CD14-positive monocyte (primary cell): ENCODE data around the gene TBC1D4. TPM values are rescaled to one million over a fixed set of nuclear protein-coding genes. Genes with fewer than 3 reads are reported as not detected.

ENCODE experiments used
- DNase-seq, 3 donors: peaks; one replicate each; pipeline ENCODE4 v3.0.0-alpha.2; 2011 to 2022
- H2AFZ ChIP-seq: 2 replicates; pipeline ENCODE4 v1.6.0; 2012; ENCODE audit warnings: mild to moderate bottlenecking, low read depth, low read length, inconsistent platforms; ENCODE audit not compliant: insufficient read depth, poor library complexity, severe bottlenecking
- H3K27ac ChIP-seq, 2 donors: 1 replicate in 1 of 2; 2 replicates in 1 of 2; pipeline ENCODE4 v1.5.1; 2012 to 2013; ENCODE audit warnings: low read length in 2 of 2, control low read depth in 1 of 2, inconsistent platforms in 1 of 2, low read depth in 1 of 2, mild to moderate bottlenecking in 1 of 2
- H3K27me3 ChIP-seq, 2 donors: one replicate each; pipeline versions ENCODE4 v1.6.0 to v1.6.1; 2011 to 2013; ENCODE audit warnings: low read length in 2 of 2; ENCODE audit not compliant: control insufficient read depth in 2 of 2, insufficient read depth in 2 of 2
- H3K36me3 ChIP-seq, 2 donors: replicated peaks in 1 of 2; 1 replicate in 1 of 2; 2 replicates in 1 of 2; pipeline versions ENCODE4 v1.5.1 to v1.6.1; 2012 to 2013; ENCODE audit warnings: low read length in 2 of 2, control low read depth in 1 of 2, inconsistent platforms in 1 of 2, mild to moderate bottlenecking in 1 of 2; ENCODE audit not compliant: insufficient read depth in 2 of 2, control insufficient read depth in 1 of 2
- H3K4me1 ChIP-seq, 2 donors: 1 replicate in 1 of 2; 2 replicates in 1 of 2; pipeline versions ENCODE4 v1.5.1 to v1.6.1; 2012 to 2013; ENCODE audit warnings: low read length in 2 of 2, control low read depth in 1 of 2, inconsistent platforms in 1 of 2, mild to moderate bottlenecking in 1 of 2, moderate library complexity in 1 of 2; ENCODE audit not compliant: insufficient read depth in 2 of 2, control insufficient read depth in 1 of 2
- H3K4me2 ChIP-seq: replicated peaks from 2 replicates; pipeline ENCODE3; 2012; ENCODE audit warnings: low read length, moderate library complexity, mild to moderate bottlenecking; ENCODE audit not compliant: poor library complexity, severe bottlenecking; ENCODE audit errors: extremely low read depth
- H3K4me3 ChIP-seq, 3 experiments: fragments of 200-600 bp in 1 of 3; sonication (generic) in 1 of 3; replicated peaks in 1 of 3; 1 replicate in 2 of 3; 2 replicates in 1 of 3; pipeline ENCODE4 v1.5.1; 2011 to 2013; ENCODE audit warnings: low read length in 3 of 3, mild to moderate bottlenecking in 3 of 3, control low read depth in 2 of 3, low read depth in 2 of 3, inconsistent platforms in 1 of 3, moderate library complexity in 1 of 3
- H3K79me2 ChIP-seq: 2 replicates; pipeline ENCODE4 v1.6.0; 2012; ENCODE audit warnings: mild to moderate bottlenecking, control low read depth, inconsistent platforms, low read length, moderate library complexity; ENCODE audit not compliant: insufficient read depth
- H3K9ac ChIP-seq: 2 replicates; pipeline ENCODE4 v1.6.0; 2017; ENCODE audit warnings: low read length, mild to moderate bottlenecking; ENCODE audit not compliant: insufficient read depth, poor library complexity, severe bottlenecking
- H3K9me3 ChIP-seq, 2 donors: replicated peaks in 1 of 2; 1 replicate in 1 of 2; 2 replicates in 1 of 2; pipeline versions ENCODE4 v1.5.1 to v1.6.1; 2012 to 2013; ENCODE audit warnings: low read length in 2 of 2, control low read depth in 1 of 2; ENCODE audit not compliant: control insufficient read depth in 1 of 2, insufficient read depth in 1 of 2
- H4K20me1 ChIP-seq: 2 replicates; pipeline ENCODE4 v1.6.0; 2012; ENCODE audit warnings: mild to moderate bottlenecking, low read length, control low read depth, moderate library complexity; ENCODE audit not compliant: insufficient read depth
- H3K27ac Mint-ChIP-seq, 7 donors: one replicate each; pipeline ENCODE4 v1.8.0; 2020; ENCODE audit warnings: mild to moderate bottlenecking in 7 of 7, mixed read lengths in 7 of 7, moderate library complexity in 6 of 7, inconsistent platforms in 2 of 7
- H3K27me3 Mint-ChIP-seq, 3 donors: one replicate each; pipeline ENCODE4 v1.8.0; 2021 to 2022; ENCODE audit warnings: low read depth in 3 of 3, mild to moderate bottlenecking in 3 of 3, mixed read lengths in 3 of 3, moderate library complexity in 3 of 3, inconsistent platforms in 1 of 3
- H3K36me3 Mint-ChIP-seq, 2 donors: one replicate each; pipeline ENCODE4 v1.8.0; 2020; ENCODE audit warnings: mixed read lengths in 2 of 2, inconsistent platforms in 1 of 2, mild to moderate bottlenecking in 1 of 2
- H3K4me1 Mint-ChIP-seq: one replicate; pipeline ENCODE4 v1.8.0; 2020; ENCODE audit warnings: mild to moderate bottlenecking, mixed read lengths
- H3K4me3 Mint-ChIP-seq, 2 donors: one replicate each; pipeline ENCODE4 v1.8.0; 2020; ENCODE audit warnings: mild to moderate bottlenecking in 2 of 2, mixed read lengths in 2 of 2, moderate library complexity in 1 of 2
- H3K9me3 Mint-ChIP-seq, 7 donors: one replicate each; pipeline ENCODE4 v1.8.0; 2020 to 2022; ENCODE audit warnings: mixed read lengths in 7 of 7, mild to moderate bottlenecking in 6 of 7, moderate library complexity in 6 of 7, inconsistent platforms in 2 of 7
- WGBS: methylation state at CpG from one replicate; pipeline ENCODE4 v1.1.5; 2013; ENCODE audit warnings: missing lambda C conversion rate; ENCODE audit not compliant: insufficient coverage; 5-methylcytosine and 5-hydroxymethylcytosine counted together
- intact Hi-C, 2 donors: fragments of 100-400 bp; cut with micrococcal nuclease; formaldehyde crosslinking; loops; one replicate each; pipeline versions ENCODE4 v1.15.0 to v1.15.1; 2023
- polyA plus RNA-seq, 3 donors: library from polyadenylated mRNA; depleted of rRNA in 1 of 3; unstranded in 2 of 3; stranded (reverse) in 1 of 3; fragments of 300-500 nt in 2 of 3; fragments of >200 nt in 1 of 3; fragmentation: Illumina TruSeq in 2 of 3; gene quantifications; 1 replicate in 2 of 3; 2 replicates in 1 of 3; pipeline ENCODE4 v1.2.3, GENCODE V29; 2012 to 2021
- TF ChIP-seq, protein P1 (sequence below): fragments of 200-600 bp; IDR thresholded peaks from one replicate; pipeline ENCODE4 v1.8.0; 2022; ENCODE audit warnings: antibody characterized with exemption, mild to moderate bottlenecking

TBC1D4 gene
- polyA plus RNA-seq, 3 donors: 2.0 to 6.7 (median 2.5) TPM

DNA sequence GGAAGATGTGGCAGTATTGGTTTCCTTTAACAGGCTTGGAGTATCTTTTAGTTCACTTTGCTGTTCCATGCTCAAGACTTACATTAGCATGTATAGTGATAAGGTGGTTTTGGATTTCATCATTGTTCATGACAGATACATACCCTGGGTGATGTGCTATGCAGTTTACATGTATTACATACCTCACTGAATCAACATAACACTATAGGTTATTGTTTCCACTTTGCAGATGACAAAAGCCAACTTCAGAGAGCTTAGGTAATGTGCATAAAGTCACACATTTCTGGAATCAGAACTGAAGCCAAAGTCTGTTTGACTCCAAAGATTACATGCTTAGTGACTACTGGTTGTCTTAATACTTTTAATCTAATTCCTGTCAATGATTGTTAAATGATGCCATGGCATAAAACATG is 48.6 kb upstream of the TBC1D4 start:
- no peaks in the 10 kb centered on the region for H3K4me1 ChIP-seq
- H3K9ac ChIP-seq: no peak overlapping the region
- no peaks in the 10 kb centered on the region for H3K27me3 ChIP-seq
- H3K9me3 Mint-ChIP-seq: peaks cover 0 to 1% (median 0%) of the 10 kb centered on the region in 7 donors
- TF ChIP-seq, protein P1, sequence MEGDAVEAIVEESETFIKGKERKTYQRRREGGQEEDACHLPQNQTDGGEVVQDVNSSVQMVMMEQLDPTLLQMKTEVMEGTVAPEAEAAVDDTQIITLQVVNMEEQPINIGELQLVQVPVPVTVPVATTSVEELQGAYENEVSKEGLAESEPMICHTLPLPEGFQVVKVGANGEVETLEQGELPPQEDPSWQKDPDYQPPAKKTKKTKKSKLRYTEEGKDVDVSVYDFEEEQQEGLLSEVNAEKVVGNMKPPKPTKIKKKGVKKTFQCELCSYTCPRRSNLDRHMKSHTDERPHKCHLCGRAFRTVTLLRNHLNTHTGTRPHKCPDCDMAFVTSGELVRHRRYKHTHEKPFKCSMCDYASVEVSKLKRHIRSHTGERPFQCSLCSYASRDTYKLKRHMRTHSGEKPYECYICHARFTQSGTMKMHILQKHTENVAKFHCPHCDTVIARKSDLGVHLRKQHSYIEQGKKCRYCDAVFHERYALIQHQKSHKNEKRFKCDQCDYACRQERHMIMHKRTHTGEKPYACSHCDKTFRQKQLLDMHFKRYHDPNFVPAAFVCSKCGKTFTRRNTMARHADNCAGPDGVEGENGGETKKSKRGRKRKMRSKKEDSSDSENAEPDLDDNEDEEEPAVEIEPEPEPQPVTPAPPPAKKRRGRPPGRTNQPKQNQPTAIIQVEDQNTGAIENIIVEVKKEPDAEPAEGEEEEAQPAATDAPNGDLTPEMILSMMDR: no peak
- peaks cover 19 to 66% of the 10 kb centered on the region in 2 donors for H3K36me3 ChIP-seq
- H4K20me1 ChIP-seq: no peaks in the 10 kb centered on the region
- no peaks in the 10 kb centered on the region for H3K9me3 ChIP-seq
- DNase-seq: no peak
- H3K79me2 ChIP-seq: peaks cover 10% of the 10 kb centered on the region
- H3K4me3 ChIP-seq: no peak overlapping the region
- H3K27ac Mint-ChIP-seq: no peak overlapping the region
- intact Hi-C loops: no loop called here
- H3K4me1 Mint-ChIP-seq: peaks cover 12% of the 10 kb centered on the region
- H3K27me3 Mint-ChIP-seq: no peaks in the 10 kb centered on the region
- H2AFZ ChIP-seq: no peak overlapping the region
- no peak overlapping the region for H3K4me2 ChIP-seq
- no peak overlapping the region for H3K4me3 Mint-ChIP-seq
- H3K36me3 Mint-ChIP-seq: peaks cover 45 to 69% of the 10 kb centered on the region in 2 donors
- H3K27ac ChIP-seq: no peak overlapping the region

DNA sequence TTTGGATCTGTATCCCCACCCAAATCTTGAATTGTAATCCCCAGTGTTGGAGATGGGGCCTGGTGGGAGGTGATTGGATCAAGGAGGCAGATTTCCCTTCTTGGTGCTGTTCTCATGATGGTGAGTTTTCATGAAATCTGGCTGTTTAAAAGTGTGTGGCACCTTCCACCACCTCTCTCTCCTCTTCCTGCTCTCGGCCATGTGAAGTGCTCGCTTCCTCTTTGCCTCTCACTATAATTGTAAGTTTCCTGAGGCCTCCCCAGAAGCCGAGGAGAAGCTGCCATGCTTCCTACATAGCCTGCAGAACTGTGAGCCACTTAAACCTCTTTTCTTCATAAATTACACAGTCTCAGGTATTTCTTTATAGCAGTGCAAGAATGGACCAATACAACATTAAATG is 40.0 kb upstream of the TBC1D4 start:
- H3K27me3 Mint-ChIP-seq: peaks cover 0 to 2% (median 0%) of the 10 kb centered on the region in 3 donors
- H3K4me1 Mint-ChIP-seq: peaks cover 5% of the 10 kb centered on the region
- no CpG with 5 or more reads among the region's 3 CpGs for WGBS

More for the DNA sequence above, 40.0 kb upstream of the TBC1D4 start:
- Histone ChIP-seq H4K20me1 (no peaks in the 10 kb centered on the region), H3K4me3 (no peak overlapping the region), H2AFZ (no peak overlapping the region), H3K27ac (no peak overlapping the region), H3K9ac (no peak overlapping the region), H3K27me3 (no peaks in the 10 kb centered on the region), H3K4me1 (no peaks in the 10 kb centered on the region), H3K36me3 (peaks cover 2 to 19% of the 10 kb centered on the region in 2 donors), H3K79me2 (no peaks in the 10 kb centered on the region), H3K9me3 (peaks cover 0 to 22% of the 10 kb centered on the region in 2 donors), H3K4me2 (no peak overlapping the region)
- peak overlapping the region in 1 of 7 donors; percentile 55 for H3K27ac Mint-ChIP-seq
- TF ChIP-seq, protein P1: no peak
- H3K9me3 Mint-ChIP-seq: peaks cover 17 to 39% (median 29%) of the 10 kb centered on the region in 7 donors
- H3K36me3 Mint-ChIP-seq: peaks cover 13 to 17% of the 10 kb centered on the region in 2 donors
- intact Hi-C loops: no loop called here
- no peak for DNase-seq
- no peak overlapping the region for H3K4me3 Mint-ChIP-seq
